Endothelial cell (in vitro differentiated cells): ENCODE results near the gene MAML3. TPM values are rescaled to one million over a fixed set of nuclear protein-coding genes. Genes with fewer than 3 reads are reported as not detected.

Experiments
- DNase-seq: peaks from one replicate; pipeline ENCODE4 v3.0.0; 2021; ENCODE audit warnings: low spot score
- H3K27ac Mint-ChIP-seq: one replicate; pipeline ENCODE4 v1.8.0; 2021; ENCODE audit warnings: mixed read lengths, inconsistent platforms; ENCODE audit not compliant: unreplicated experiment
- H3K27me3 Mint-ChIP-seq: one replicate; pipeline ENCODE4 v1.8.0; 2021; ENCODE audit warnings: mild to moderate bottlenecking, moderate library complexity, mixed read lengths, inconsistent platforms; ENCODE audit not compliant: unreplicated experiment
- H3K36me3 Mint-ChIP-seq: one replicate; pipeline ENCODE4 v1.8.0; 2021; ENCODE audit warnings: mild to moderate bottlenecking, low read depth, mixed read lengths, inconsistent platforms; ENCODE audit not compliant: unreplicated experiment
- H3K4me1 Mint-ChIP-seq: one replicate; pipeline ENCODE4 v1.8.0; 2021; ENCODE audit warnings: mild to moderate bottlenecking, mixed read lengths, inconsistent platforms; ENCODE audit not compliant: unreplicated experiment
- H3K4me3 Mint-ChIP-seq: one replicate; pipeline ENCODE4 v1.8.0; 2021; ENCODE audit warnings: mild to moderate bottlenecking, mixed read lengths, inconsistent platforms; ENCODE audit not compliant: unreplicated experiment
- H3K9me3 Mint-ChIP-seq: one replicate; pipeline ENCODE4 v1.8.0; 2021; ENCODE audit warnings: mixed read lengths, inconsistent platforms; ENCODE audit not compliant: unreplicated experiment
- CTCF ChIP-seq: fragments of 200-600 bp; sonication (generic); IDR thresholded peaks from one replicate; pipeline ENCODE4 v1.5.0; 2021; ENCODE audit warnings: antibody characterized with exemption; ENCODE audit not compliant: unreplicated experiment
- total RNA-seq: library from RNA; stranded (reverse); fragmentation: NEBNext Ultra II Directional; extraction: Animal tissue kit (Norgen Biotek cat#: 25700); gene quantifications from one replicate; pipeline ENCODE4 v1.2.1, GENCODE V29; 2021; ENCODE audit not compliant: unreplicated experiment

The MAML3 gene
- total RNA-seq, 1 donor from 2014 or later, result 31.0 TPM

- TF ChIP-seq CTCF, result no peak
- peaks cover 10% of the 10 kb centered on the region for H3K4me1 Mint-ChIP-seq
Observed at GRCh38 chr4:139938414-139938813, 215.6 kb downstream of the MAML3 start.

DNA sequence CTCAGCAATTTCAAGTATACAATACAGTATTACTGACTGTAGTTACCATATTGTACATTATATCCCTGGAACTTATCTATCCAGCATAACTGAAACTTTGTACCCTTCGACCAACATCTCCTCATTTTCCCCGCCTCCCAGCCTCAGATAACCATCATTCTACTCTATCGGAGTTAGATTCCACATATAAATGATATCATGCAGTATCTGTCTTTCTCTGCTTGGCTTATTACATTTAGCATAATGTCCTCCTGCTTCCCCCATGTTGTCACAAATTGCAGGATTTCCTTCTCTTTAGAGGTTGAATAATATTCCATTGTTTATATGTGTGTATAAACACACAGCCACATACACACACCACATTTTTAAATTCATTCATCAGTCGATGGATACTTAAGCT, 218.1 kb downstream of the MAML3 start:
- Mint-ChIP-seq H3K9me3 (no peaks in the 10 kb centered on the region), H3K27me3 (peaks cover 4% of the 10 kb centered on the region), H3K4me1 (peaks cover 11% of the 10 kb centered on the region), H3K4me3 (no peak overlapping the region), H3K36me3 (no peaks in the 10 kb centered on the region), H3K27ac (no peak overlapping the region)
- no peak for TF ChIP-seq CTCF
- DNase-seq, result no peak

More at GRCh38 chr4:139938414-139938813, 215.6 kb downstream of the MAML3 start:
- Mint-ChIP-seq H3K27ac (no peak overlapping the region), H3K9me3 (no peaks in the 10 kb centered on the region), H3K4me3 (no peak overlapping the region), H3K36me3 (no peaks in the 10 kb centered on the region), H3K27me3 (peaks cover 7% of the 10 kb centered on the region)
- DNase-seq, result no peak

DNA sequence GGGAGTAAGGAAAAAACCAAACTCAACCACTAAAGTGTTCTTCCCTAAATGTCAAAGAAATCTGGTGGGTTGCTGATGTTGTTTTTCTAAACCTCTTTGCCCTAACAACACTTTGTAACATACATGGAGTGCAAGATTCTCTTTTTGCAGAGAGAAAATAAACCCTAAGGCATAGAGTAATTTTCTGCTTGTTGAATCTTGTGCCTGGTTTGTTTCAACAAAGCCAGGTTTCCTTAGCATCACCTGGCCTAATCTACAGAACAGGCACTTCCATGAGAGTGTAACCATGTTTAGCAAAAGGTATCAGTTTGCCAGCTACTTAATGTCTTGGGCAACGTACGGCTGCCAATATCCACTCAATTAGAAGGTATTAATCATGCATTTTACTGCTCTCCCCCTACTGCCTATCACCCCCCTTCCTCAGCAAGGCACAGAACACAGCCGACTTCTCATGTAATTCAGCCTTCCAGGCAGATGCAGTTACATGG, 219.2 kb downstream of the MAML3 start:
- no peak for DNase-seq
- no peak overlapping the region for H3K4me3 Mint-ChIP-seq
- TF ChIP-seq CTCF, result no peak
- peaks cover 4% of the 10 kb centered on the region for H3K27me3 Mint-ChIP-seq
- H3K27ac Mint-ChIP-seq, result no peak overlapping the region
- no peaks in the 10 kb centered on the region for H3K36me3 Mint-ChIP-seq
- H3K9me3 Mint-ChIP-seq, result no peaks in the 10 kb centered on the region
- peaks cover 11% of the 10 kb centered on the region for H3K4me1 Mint-ChIP-seq

DNA sequence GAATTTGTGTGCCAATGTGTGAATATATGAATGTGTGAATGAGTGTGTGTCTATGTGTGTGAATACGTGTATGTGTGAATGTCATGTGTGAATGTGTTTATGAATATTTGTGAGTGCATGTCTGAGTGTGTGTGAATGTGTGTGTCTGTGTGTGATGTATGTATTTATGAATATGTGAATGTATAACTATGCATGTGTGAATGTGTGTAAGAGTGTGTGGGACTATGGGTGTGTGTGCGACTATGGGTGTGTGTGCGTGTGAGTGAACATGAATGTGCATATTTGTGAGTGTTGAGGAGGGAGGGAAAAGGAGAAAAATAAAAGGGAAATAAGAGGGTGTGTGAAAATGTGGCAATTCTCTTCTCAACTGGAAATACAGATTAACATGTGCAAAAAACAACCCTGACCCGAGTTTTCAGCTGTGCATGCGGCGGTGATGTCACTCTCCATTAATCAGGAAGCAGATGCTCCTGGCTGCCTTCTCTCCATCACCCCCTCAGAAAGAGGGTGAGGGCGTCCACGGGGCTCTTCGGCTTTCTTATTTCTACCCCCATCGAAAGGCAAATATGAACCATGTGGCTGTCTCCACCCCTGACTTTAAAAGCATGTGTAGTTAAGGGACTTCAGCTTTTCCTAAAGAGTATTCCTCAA, 219.8 kb downstream of the MAML3 start:
- Mint-ChIP-seq H3K36me3 (no peaks in the 10 kb centered on the region), H3K9me3 (no peaks in the 10 kb centered on the region), H3K4me3 (no peak overlapping the region), H3K27ac (no peak overlapping the region), H3K27me3 (peaks cover under 1% of the 10 kb centered on the region), H3K4me1 (peaks cover 11% of the 10 kb centered on the region)
- no peak for DNase-seq
- TF ChIP-seq CTCF, result no peak

DNA sequence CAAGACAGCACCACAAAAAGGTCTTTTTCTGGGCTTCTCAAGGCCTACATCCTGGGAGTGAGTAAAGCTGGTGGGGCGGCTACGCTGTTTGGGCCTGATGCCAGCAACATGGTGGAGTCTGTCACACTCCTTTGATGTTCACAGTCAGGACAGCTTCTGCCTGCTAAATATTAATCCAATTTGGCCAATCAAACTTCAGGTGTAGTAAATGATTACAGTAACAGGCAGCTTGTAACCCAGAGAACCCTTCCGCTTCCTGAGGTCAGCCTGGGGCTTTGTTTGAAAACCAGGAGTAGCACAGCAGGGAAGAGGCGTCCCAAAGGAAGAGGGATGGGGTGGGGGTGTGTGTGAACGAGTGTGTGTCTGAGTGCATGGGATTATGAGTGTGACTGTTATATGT, 220.4 kb downstream of the MAML3 start:
- no peak for TF ChIP-seq CTCF
- Mint-ChIP-seq H3K27ac (no peak overlapping the region), H3K36me3 (no peaks in the 10 kb centered on the region), H3K27me3 (no peaks in the 10 kb centered on the region), H3K4me3 (no peak overlapping the region), H3K9me3 (no peaks in the 10 kb centered on the region), H3K4me1 (peaks cover 17% of the 10 kb centered on the region)
- DNase-seq, result no peak
